Mucosa of rectum (tissue), 2 donors: ENCODE results near the gene COL23A1.

Source experiments
- H3K27ac ChIP-seq, 2 donors: one replicate each; pipeline ENCODE4 v1.7.0; 2013; ENCODE audit warnings: inconsistent platforms in 2 of 2, low read depth in 2 of 2, low read length in 2 of 2
- H3K27me3 ChIP-seq, 2 donors: one replicate each; pipeline ENCODE4 v1.7.0; 2013; ENCODE audit warnings: low read length in 2 of 2; ENCODE audit not compliant: control insufficient read depth in 2 of 2, insufficient read depth in 2 of 2
- H3K36me3 ChIP-seq, 2 donors: one replicate each; pipeline ENCODE4 v1.7.0; 2013; ENCODE audit warnings: low read length in 2 of 2; ENCODE audit not compliant: control insufficient read depth in 2 of 2, insufficient read depth in 2 of 2
- H3K4me1 ChIP-seq, 2 donors: one replicate each; pipeline ENCODE4 v1.7.0; 2013; ENCODE audit warnings: low read length in 2 of 2, mild to moderate bottlenecking in 1 of 2; ENCODE audit not compliant: control insufficient read depth in 2 of 2, insufficient read depth in 2 of 2
- H3K4me3 ChIP-seq, 2 donors: one replicate each; pipeline ENCODE4 v1.7.0; 2013; ENCODE audit warnings: low read length in 2 of 2
- H3K9ac ChIP-seq, 2 donors: one replicate each; pipeline ENCODE4 v1.7.0; 2013; ENCODE audit warnings: low read length in 2 of 2, low read depth in 1 of 2, mild to moderate bottlenecking in 1 of 2
- H3K9me3 ChIP-seq, 2 donors: one replicate each; pipeline ENCODE4 v1.7.0; 2013; ENCODE audit warnings: low read length in 2 of 2; ENCODE audit not compliant: control insufficient read depth in 2 of 2
- donor health status: healthy.
- donor health status: Normal muscosa, but diverticular disease.

COL23A1 gene

GRCh38 chr5:178382754-178383164, 207.4 kb downstream of the COL23A1 start:
- no peaks in the 10 kb centered on the region for H3K9me3 ChIP-seq

GRCh38 chr5:178381921-178382695, 208.1 kb downstream of the COL23A1 start:
- no peak overlapping the region for H3K4me3 ChIP-seq
- no peaks in the 10 kb centered on the region for H3K4me1 ChIP-seq
- H3K27ac ChIP-seq, result no peak overlapping the region
- H3K27me3 ChIP-seq, result peaks cover 6 to 9% of the 10 kb centered on the region in 2 donors
- no peaks in the 10 kb centered on the region for H3K36me3 ChIP-seq
- no peaks in the 10 kb centered on the region for H3K9me3 ChIP-seq
- no peak overlapping the region for H3K9ac ChIP-seq

More at GRCh38 chr5:178382754-178383164, 207.4 kb downstream of the COL23A1 start:
- H3K9ac ChIP-seq, result no peak overlapping the region
- no peak overlapping the region for H3K4me3 ChIP-seq
- H3K27ac ChIP-seq, result no peak overlapping the region
- H3K36me3 ChIP-seq, result no peaks in the 10 kb centered on the region
- no peaks in the 10 kb centered on the region for H3K4me1 ChIP-seq
- H3K27me3 ChIP-seq, result peaks cover 6 to 11% of the 10 kb centered on the region in 2 donors

- H3K9me3 ChIP-seq, result no peaks in the 10 kb centered on the region
- H3K36me3 ChIP-seq, result no peaks in the 10 kb centered on the region
- H3K27me3 ChIP-seq, result peaks cover 6 to 7% of the 10 kb centered on the region in 2 donors
- no peak overlapping the region for H3K4me3 ChIP-seq
- H3K27ac ChIP-seq, result no peak overlapping the region
- H3K4me1 ChIP-seq, result no peaks in the 10 kb centered on the region
- no peak overlapping the region for H3K9ac ChIP-seq
Measured at GRCh38 chr5:178381206-178381605, 209.0 kb downstream of the COL23A1 start.

GRCh38 chr5:178380541-178381074, 209.6 kb downstream of the COL23A1 start:
- H3K27me3 ChIP-seq, result peaks cover 6 to 7% of the 10 kb centered on the region in 2 donors
- H3K36me3 ChIP-seq, result no peaks in the 10 kb centered on the region
- no peak overlapping the region for H3K27ac ChIP-seq
- H3K4me3 ChIP-seq, result no peak overlapping the region
- no peaks in the 10 kb centered on the region for H3K4me1 ChIP-seq
- no peak overlapping the region for H3K9ac ChIP-seq
- no peaks in the 10 kb centered on the region for H3K9me3 ChIP-seq

- no peak overlapping the region for H3K27ac ChIP-seq
- H3K9ac ChIP-seq, result no peak overlapping the region
- no peaks in the 10 kb centered on the region for H3K36me3 ChIP-seq
- H3K4me3 ChIP-seq, result no peak overlapping the region
- peaks cover 2 to 6% of the 10 kb centered on the region in 2 donors for H3K27me3 ChIP-seq
- no peaks in the 10 kb centered on the region for H3K9me3 ChIP-seq
- H3K4me1 ChIP-seq, result no peaks in the 10 kb centered on the region
Measured at GRCh38 chr5:178380086-178380485, 210.1 kb downstream of the COL23A1 start.

- H3K4me1 ChIP-seq, result no peaks in the 10 kb centered on the region
- no peak overlapping the region for H3K4me3 ChIP-seq
- no peak overlapping the region for H3K27ac ChIP-seq
- H3K36me3 ChIP-seq, result no peaks in the 10 kb centered on the region
- H3K9ac ChIP-seq, result no peak overlapping the region
- no peaks in the 10 kb centered on the region for H3K9me3 ChIP-seq
- H3K27me3 ChIP-seq, result peaks cover 0 to 2% of the 10 kb centered on the region in 2 donors
Measured at GRCh38 chr5:178378527-178379484, 211.4 kb downstream of the COL23A1 start.

- Histone ChIP-seq H3K27me3 (peaks cover 0 to 2% of the 10 kb centered on the region in 2 donors), H3K4me1 (no peaks in the 10 kb centered on the region), H3K27ac (no peak overlapping the region), H3K9ac (no peak overlapping the region), H3K4me3 (no peak overlapping the region), H3K36me3 (no peaks in the 10 kb centered on the region), H3K9me3 (no peaks in the 10 kb centered on the region)
Measured at GRCh38 chr5:178377583-178378270, 212.5 kb downstream of the COL23A1 start.

- H3K27ac ChIP-seq, result no peak overlapping the region
- peaks cover 0 to 2% of the 10 kb centered on the region in 2 donors for H3K27me3 ChIP-seq
- H3K36me3 ChIP-seq, result no peaks in the 10 kb centered on the region
- no peaks in the 10 kb centered on the region for H3K4me1 ChIP-seq
- no peak overlapping the region for H3K4me3 ChIP-seq
- no peaks in the 10 kb centered on the region for H3K9me3 ChIP-seq
- no peak overlapping the region for H3K9ac ChIP-seq
Measured at GRCh38 chr5:178376921-178377582, 213.1 kb downstream of the COL23A1 start.

- no peak overlapping the region for H3K9ac ChIP-seq
- no peaks in the 10 kb centered on the region for H3K36me3 ChIP-seq
- no peaks in the 10 kb centered on the region for H3K27me3 ChIP-seq
- no peaks in the 10 kb centered on the region for H3K9me3 ChIP-seq
- no peak overlapping the region for H3K4me3 ChIP-seq
- no peak overlapping the region for H3K27ac ChIP-seq
- H3K4me1 ChIP-seq, result no peaks in the 10 kb centered on the region
Measured at GRCh38 chr5:178375348-178375747, 214.8 kb downstream of the COL23A1 start.
